Measurements from ENCODE around the gene CTBS. TPM values are rescaled to one million over a fixed set of nuclear protein-coding genes. Genes with fewer than 3 reads are reported as not detected.

Gene CTBS
- polyA plus RNA-seq, 2 of the 4 experiments (the other 2 are of a cell fraction): 6.7 to 25.3 TPM

DNA sequence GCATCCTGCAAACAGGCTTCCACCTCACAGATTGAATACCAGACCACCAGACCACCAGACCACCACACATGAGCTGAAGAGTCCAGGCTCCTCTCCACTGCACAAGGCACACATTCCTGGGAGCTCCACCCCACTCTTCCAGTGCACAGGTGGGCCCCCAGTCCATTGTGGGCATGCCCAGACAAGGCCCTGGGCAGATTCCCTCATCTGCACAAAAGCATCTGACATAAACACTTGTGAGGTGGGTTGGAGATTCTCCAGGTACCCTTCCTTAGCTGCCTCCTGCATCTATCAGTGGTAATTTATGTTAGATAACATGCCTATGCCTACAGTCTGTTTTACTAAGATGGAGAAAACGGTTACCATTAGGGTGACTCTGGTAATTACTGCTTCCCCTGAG lies 11.6 kb upstream of the CTBS start:
- H3K9me3 ChIP-seq: no peaks in the 10 kb centered on the region
- TF ChIP-seq, protein P1, sequence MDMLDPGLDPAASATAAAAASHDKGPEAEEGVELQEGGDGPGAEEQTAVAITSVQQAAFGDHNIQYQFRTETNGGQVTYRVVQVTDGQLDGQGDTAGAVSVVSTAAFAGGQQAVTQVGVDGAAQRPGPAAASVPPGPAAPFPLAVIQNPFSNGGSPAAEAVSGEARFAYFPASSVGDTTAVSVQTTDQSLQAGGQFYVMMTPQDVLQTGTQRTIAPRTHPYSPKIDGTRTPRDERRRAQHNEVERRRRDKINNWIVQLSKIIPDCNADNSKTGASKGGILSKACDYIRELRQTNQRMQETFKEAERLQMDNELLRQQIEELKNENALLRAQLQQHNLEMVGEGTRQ (IDR thresholded peaks at IDR 0.05): no peak
- no peak for TF ChIP-seq CHD4 (IDR thresholded peaks at IDR 0.05; ENCODE audit: borderline replicate concordance)
- no peak for TF ChIP-seq MAFK (IDR thresholded peaks at IDR 0.05; ENCODE audit: partially characterized antibody)
- no peak for TF ChIP-seq NFE2L2 (conservative IDR thresholded peaks at IDR 0.05; ENCODE audit: low read length)
- no peak for TF ChIP-seq CHD2 (IDR thresholded peaks at IDR 0.05; ENCODE audit: low read length, partially characterized antibody)
- no peak for TF ChIP-seq CEBPB (IDR thresholded peaks at IDR 0.05)
- no peak for TF ChIP-seq FOSB (CRISPR knock-in tag; IDR thresholded peaks at IDR 0.05)
- TF ChIP-seq JUNB (IDR thresholded peaks at IDR 0.05): no peak
- TF ChIP-seq HDAC2 (IDR thresholded peaks at IDR 0.05): no peak
- TF ChIP-seq RAD21 (conservative IDR thresholded peaks at IDR 0.05 in 1 of 2, IDR thresholded peaks at IDR 0.05 in 1 of 2): no peak
- TF ChIP-seq, protein P2, sequence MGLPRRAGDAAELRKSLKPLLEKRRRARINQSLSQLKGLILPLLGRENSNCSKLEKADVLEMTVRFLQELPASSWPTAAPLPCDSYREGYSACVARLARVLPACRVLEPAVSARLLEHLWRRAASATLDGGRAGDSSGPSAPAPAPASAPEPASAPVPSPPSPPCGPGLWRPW (IDR thresholded peaks at IDR 0.05): no peak
- no peak for TF ChIP-seq GATA3 (IDR thresholded peaks at IDR 0.05; ENCODE audit: borderline replicate concordance)
- DNase-seq (ENCODE audit: low read depth in 1 of 2, low spot score in 1 of 2): no peak
- H3K27ac ChIP-seq: no peak overlapping the region
- no peak for ATAC-seq
- CTCF ChIA-PET: interaction anchor here (0.6 to 0.9 kb wide), 2 partner anchors 36 to 144 kb away, joined by 3 to 4 read pairs; no protein-coding TSS in a partner anchor
- no peak overlapping the region for H3K4me3 ChIP-seq
- no peaks in the 10 kb centered on the region for H3K4me1 ChIP-seq
- H3K4me2 ChIP-seq: no peak overlapping the region
- FAIRE-seq: no peak
- POLR2A ChIA-PET: no interaction called here
- WGBS (ENCODE audit: missing lambda C conversion rate): 87% methylated on average over 1 of the region's 1 CpG

DNA sequence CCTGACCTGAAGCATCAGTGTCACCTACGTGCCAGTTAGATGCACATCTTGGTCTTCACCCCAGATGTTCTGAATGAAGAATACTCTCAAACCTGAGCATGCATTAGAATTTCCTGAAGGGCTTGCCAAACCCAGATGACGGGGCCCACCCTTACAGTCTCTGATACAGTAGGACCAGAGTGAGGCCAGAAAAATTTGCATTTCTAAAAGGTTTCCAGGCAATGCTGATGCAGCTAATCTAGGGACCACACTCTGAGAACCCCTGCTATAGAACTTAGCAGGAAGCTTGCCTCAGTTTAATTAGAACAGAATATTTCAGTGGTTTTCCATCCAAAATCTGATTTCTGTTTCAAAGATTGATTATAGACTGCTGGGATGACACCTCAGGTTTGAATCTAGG lies 9.9 kb upstream of the CTBS start:
- Histone ChIP-seq H3K4me1 (no peaks in the 10 kb centered on the region), H3K4me2 (no peak overlapping the region), H3K9me3 (no peaks in the 10 kb centered on the region), H3K4me3 (no peak overlapping the region), H3K27ac (no peak overlapping the region)
- POLR2A ChIA-PET: no interaction called here
- WGBS (ENCODE audit: missing lambda C conversion rate): 89% methylated on average over 2 of the region's 2 CpGs
- CTCF ChIA-PET: interaction anchor here (1.0 kb wide), 1 partner anchor 44 kb away, joined by 3 read pairs; no protein-coding TSS in a partner anchor
- ATAC-seq: no peak
- DNase-seq (ENCODE audit: low read depth in 1 of 2, low spot score in 1 of 2): no peak
- FAIRE-seq: no peak
- TF ChIP-seq CBX2 (IDR thresholded peaks at IDR 0.05; ENCODE audit: borderline replicate concordance, low read depth) (no peak), PHF8 (IDR thresholded peaks at IDR 0.05; ENCODE audit: borderline replicate concordance, low read depth) (no peak), NFE2L2 (conservative IDR thresholded peaks at IDR 0.05; ENCODE audit: low read length) (no peak), MYC (IDR thresholded peaks at IDR 0.05; ENCODE audit: borderline replicate concordance, low read length) (no peak), ZFP36 (IDR thresholded peaks at IDR 0.05; ENCODE audit: borderline replicate concordance, partially characterized antibody) (no peak), GATA3 (IDR thresholded peaks at IDR 0.05; ENCODE audit: borderline replicate concordance) (no peak), ZC3H11A (IDR thresholded peaks at IDR 0.05) (no peak)
- TF ChIP-seq, protein P3, sequence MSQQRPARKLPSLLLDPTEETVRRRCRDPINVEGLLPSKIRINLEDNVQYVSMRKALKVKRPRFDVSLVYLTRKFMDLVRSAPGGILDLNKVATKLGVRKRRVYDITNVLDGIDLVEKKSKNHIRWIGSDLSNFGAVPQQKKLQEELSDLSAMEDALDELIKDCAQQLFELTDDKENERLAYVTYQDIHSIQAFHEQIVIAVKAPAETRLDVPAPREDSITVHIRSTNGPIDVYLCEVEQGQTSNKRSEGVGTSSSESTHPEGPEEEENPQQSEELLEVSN (IDR thresholded peaks at IDR 0.05; ENCODE audit: borderline replicate concordance, low read depth): no peak
- TF ChIP-seq, protein P4, sequence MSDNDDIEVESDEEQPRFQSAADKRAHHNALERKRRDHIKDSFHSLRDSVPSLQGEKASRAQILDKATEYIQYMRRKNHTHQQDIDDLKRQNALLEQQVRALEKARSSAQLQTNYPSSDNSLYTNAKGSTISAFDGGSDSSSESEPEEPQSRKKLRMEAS (IDR thresholded peaks at IDR 0.05): no peak
- TF ChIP-seq, protein P5, sequence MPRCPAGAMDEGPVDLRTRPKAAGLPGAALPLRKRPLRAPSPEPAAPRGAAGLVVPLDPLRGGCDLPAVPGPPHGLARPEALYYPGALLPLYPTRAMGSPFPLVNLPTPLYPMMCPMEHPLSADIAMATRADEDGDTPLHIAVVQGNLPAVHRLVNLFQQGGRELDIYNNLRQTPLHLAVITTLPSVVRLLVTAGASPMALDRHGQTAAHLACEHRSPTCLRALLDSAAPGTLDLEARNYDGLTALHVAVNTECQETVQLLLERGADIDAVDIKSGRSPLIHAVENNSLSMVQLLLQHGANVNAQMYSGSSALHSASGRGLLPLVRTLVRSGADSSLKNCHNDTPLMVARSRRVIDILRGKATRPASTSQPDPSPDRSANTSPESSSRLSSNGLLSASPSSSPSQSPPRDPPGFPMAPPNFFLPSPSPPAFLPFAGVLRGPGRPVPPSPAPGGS (IDR thresholded peaks at IDR 0.05): no peak
- TF ChIP-seq, protein P2 (IDR thresholded peaks at IDR 0.05): no peak

DNA sequence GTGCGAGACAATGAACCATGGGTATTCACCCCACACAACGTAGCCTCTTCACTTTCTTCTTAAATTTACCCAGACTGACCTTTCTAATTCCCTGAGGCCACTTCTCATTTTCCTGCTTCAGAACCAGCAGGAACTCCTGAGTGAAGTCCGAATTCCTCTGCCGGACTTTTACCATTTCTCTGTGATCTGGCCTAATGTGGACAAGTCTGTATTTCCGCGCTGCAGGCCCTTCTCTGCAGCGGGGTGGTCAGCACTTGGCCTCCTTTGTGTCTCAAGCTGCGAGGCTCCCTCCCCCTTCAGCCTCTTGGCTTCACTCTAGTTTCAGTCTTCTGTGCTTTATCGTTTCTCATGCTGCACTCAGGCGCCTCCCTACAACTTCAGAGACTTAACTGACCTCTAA lies 9.4 kb upstream of the CTBS start:
- WGBS (ENCODE audit: missing lambda C conversion rate): 84% methylated on average over 10 of the region's 10 CpGs
- no peak overlapping the region for H3K4me2 ChIP-seq
- DNase-seq (ENCODE audit: low read depth in 1 of 2, low spot score in 1 of 2) (no peak), ATAC-seq (no peak), FAIRE-seq (no peak)
- H3K27ac ChIP-seq: no peak overlapping the region
- TF ChIP-seq HOXB13 (CRISPR knock-in tag; IDR thresholded peaks at IDR 0.05; ENCODE audit: low read depth): no peak
- no peak for TF ChIP-seq SMC3 (IDR thresholded peaks at IDR 0.05)
- TF ChIP-seq FOXS1 (CRISPR knock-in tag; IDR thresholded peaks at IDR 0.05): no peak
- TF ChIP-seq POLR2A (IDR thresholded peaks at IDR 0.05; ENCODE audit: low read length): no peak
- no peak for TF ChIP-seq RAD21 (conservative IDR thresholded peaks at IDR 0.05 in 1 of 2, IDR thresholded peaks at IDR 0.05 in 1 of 2)
- TF ChIP-seq MAFK (IDR thresholded peaks at IDR 0.05; ENCODE audit: partially characterized antibody): no peak
- TF ChIP-seq, protein P6, sequence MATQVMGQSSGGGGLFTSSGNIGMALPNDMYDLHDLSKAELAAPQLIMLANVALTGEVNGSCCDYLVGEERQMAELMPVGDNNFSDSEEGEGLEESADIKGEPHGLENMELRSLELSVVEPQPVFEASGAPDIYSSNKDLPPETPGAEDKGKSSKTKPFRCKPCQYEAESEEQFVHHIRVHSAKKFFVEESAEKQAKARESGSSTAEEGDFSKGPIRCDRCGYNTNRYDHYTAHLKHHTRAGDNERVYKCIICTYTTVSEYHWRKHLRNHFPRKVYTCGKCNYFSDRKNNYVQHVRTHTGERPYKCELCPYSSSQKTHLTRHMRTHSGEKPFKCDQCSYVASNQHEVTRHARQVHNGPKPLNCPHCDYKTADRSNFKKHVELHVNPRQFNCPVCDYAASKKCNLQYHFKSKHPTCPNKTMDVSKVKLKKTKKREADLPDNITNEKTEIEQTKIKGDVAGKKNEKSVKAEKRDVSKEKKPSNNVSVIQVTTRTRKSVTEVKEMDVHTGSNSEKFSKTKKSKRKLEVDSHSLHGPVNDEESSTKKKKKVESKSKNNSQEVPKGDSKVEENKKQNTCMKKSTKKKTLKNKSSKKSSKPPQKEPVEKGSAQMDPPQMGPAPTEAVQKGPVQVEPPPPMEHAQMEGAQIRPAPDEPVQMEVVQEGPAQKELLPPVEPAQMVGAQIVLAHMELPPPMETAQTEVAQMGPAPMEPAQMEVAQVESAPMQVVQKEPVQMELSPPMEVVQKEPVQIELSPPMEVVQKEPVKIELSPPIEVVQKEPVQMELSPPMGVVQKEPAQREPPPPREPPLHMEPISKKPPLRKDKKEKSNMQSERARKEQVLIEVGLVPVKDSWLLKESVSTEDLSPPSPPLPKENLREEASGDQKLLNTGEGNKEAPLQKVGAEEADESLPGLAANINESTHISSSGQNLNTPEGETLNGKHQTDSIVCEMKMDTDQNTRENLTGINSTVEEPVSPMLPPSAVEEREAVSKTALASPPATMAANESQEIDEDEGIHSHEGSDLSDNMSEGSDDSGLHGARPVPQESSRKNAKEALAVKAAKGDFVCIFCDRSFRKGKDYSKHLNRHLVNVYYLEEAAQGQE (IDR thresholded peaks at IDR 0.05): no peak
- TF ChIP-seq, protein P5 (IDR thresholded peaks at IDR 0.05): no peak
- H3K4me1 ChIP-seq: no peaks in the 10 kb centered on the region
- POLR2A ChIA-PET: no interaction called here
- CTCF ChIA-PET: interaction anchor here (1.0 kb wide), 2 partner anchors 9 to 44 kb away, joined by 3 read pairs; no protein-coding TSS in a partner anchor
- no peaks in the 10 kb centered on the region for H3K9me3 ChIP-seq
- H3K4me3 ChIP-seq: no peak overlapping the region

Measured in A549 (cell line).